ENCODE measurements around the gene PTK6. TPM values are rescaled to one million over a fixed set of nuclear protein-coding genes. Genes with fewer than 3 reads are reported as not detected.
A peak's percentile ranks its signal among the peaks of the same experiment; 100 is the strongest.
"Not testable (repeated sequence)": the region's sequence is repeated elsewhere in the genome, so short reads cannot be mapped to it uniquely, and the experiment has no call there.

Gene PTK6
- total RNA-seq, 8 experiments from 2014 or later: 0.10 to 1.6 (median 0.83) TPM

GRCh38 chr20:63574156-63574828, 37.1 kb upstream of the PTK6 start, which contains the start of gene HELZ2:
TSS of gene HELZ2 (minus strand) at chr20:63574239. CDS start at chr20:63572385, 1,854 bp downstream.
- in situ Hi-C loops (cut with MboI; ENCODE audit: low pct_unique_long_range_greater_than_20kb in 2 of 9, low sequenced_read_pairs in 9 of 9, unreplicated experiment in 9 of 9): no loop called here
- peak; percentile 76 to 90 (median 82) for ATAC-seq (replicated peaks in 6 of 8)
- Histone ChIP-seq H3K4me3 (peak within 1 kb of the TSS; percentile 30 to 68 (median 54)), H3K4me1 (replicated peaks in 1 of 2) (peaks cover 6 to 16% of the 10 kb centered on the region in 2 donors), H3K27ac (no peak within 1 kb of the TSS)
- WGBS, 10 experiments: 14 to 70% (median 67%) methylated on average over 2 of the region's 40 CpGs; no CpG with 5 or more reads in 7 of the 10 experiments

- WGBS, 10 experiments: 0% methylated on average over 2 to 3 of the region's 24 CpGs; no CpG with 5 or more reads in 8 of the 10 experiments
Measured at GRCh38 chr20:63573647-63574131, 36.5 kb upstream of the PTK6 start.

GRCh38 chr20:63572788-63573646, 35.8 kb upstream of the PTK6 start:
- Histone ChIP-seq H3K27ac (no peak overlapping the region), H3K4me1 (replicated peaks in 1 of 2) (peaks cover 0 to 9% of the 10 kb centered on the region in 2 donors), H3K4me3 (peak overlapping the region; percentile 30 to 68 (median 54))
- 93 to 100% (median 100%) methylated on average over 1 to 5 of the region's 34 CpGs; no CpG with 5 or more reads in 7 of the 10 experiments for WGBS, 10 experiments
- in situ Hi-C loops (cut with MboI; ENCODE audit: low pct_unique_long_range_greater_than_20kb in 2 of 9, low sequenced_read_pairs in 9 of 9, unreplicated experiment in 9 of 9): no loop called here
- ATAC-seq (replicated peaks in 6 of 8): peak in 5 of 8 experiments; percentile 1 to 6 (median 2)

More at GRCh38 chr20:63573647-63574131, 36.5 kb upstream of the PTK6 start:
- in situ Hi-C loops (cut with MboI; ENCODE audit: low pct_unique_long_range_greater_than_20kb in 2 of 9, low sequenced_read_pairs in 9 of 9, unreplicated experiment in 9 of 9): no loop called here
- H3K27ac ChIP-seq: no peak overlapping the region
- ATAC-seq (replicated peaks in 6 of 8): peak; percentile 15 to 65 (median 60)
- H3K4me1 ChIP-seq (replicated peaks in 1 of 2): peaks cover 0 to 10% of the 10 kb centered on the region in 2 donors
- peak overlapping the region; percentile 30 to 68 (median 54) for H3K4me3 ChIP-seq

GRCh38 chr20:63572071-63572787, 35.1 kb upstream of the PTK6 start:
- ATAC-seq (replicated peaks in 6 of 8): no peak
- Histone ChIP-seq H3K4me3 (no peak overlapping the region), H3K4me1 (replicated peaks in 1 of 2) (peaks cover 0 to 9% of the 10 kb centered on the region in 2 donors), H3K27ac (no peak overlapping the region)
- in situ Hi-C loops (cut with MboI; ENCODE audit: low pct_unique_long_range_greater_than_20kb in 2 of 9, low sequenced_read_pairs in 9 of 9, unreplicated experiment in 9 of 9): no loop called here
- WGBS, 10 experiments: 83 to 92% (median 91%) methylated on average over 5 to 9 of the region's 48 CpGs; no CpG with 5 or more reads in 7 of the 10 experiments

GRCh38 chr20:63571087-63571478, 33.9 kb upstream of the PTK6 start:
- H3K27ac ChIP-seq; in situ Hi-C loops (cut with MboI; ENCODE audit: low pct_unique_long_range_greater_than_20kb in 2 of 9, low sequenced_read_pairs in 9 of 9, unreplicated experiment in 9 of 9); H3K4me3 ChIP-seq; H3K4me1 ChIP-seq (replicated peaks in 1 of 2); ATAC-seq (replicated peaks in 6 of 8): not testable (repeated sequence)
- WGBS, 10 experiments: no CpG with 5 or more reads among the region's 11 CpGs

GRCh38 chr20:63570281-63571086, 33.3 kb upstream of the PTK6 start:
- 58 to 97% (median 80%) methylated on average over 2 to 6 of the region's 28 CpGs; no CpG with 5 or more reads in 7 of the 10 experiments for WGBS, 10 experiments
- in situ Hi-C loops (cut with MboI; ENCODE audit: low pct_unique_long_range_greater_than_20kb in 2 of 9, low sequenced_read_pairs in 9 of 9, unreplicated experiment in 9 of 9): no loop called here

GRCh38 chr20:63568986-63569949, 32.1 kb upstream of the PTK6 start:
- WGBS, 10 experiments: 83 to 90% (median 88%) methylated on average over 1 to 14 of the region's 46 CpGs; no CpG with 5 or more reads in 7 of the 10 experiments
- peaks cover 0 to 7% of the 10 kb centered on the region in 2 donors for H3K4me1 ChIP-seq (replicated peaks in 1 of 2)
- no peak for ATAC-seq (replicated peaks in 6 of 8)
- no peak overlapping the region for H3K4me3 ChIP-seq
- in situ Hi-C loops (cut with MboI; ENCODE audit: low pct_unique_long_range_greater_than_20kb in 2 of 9, low sequenced_read_pairs in 9 of 9, unreplicated experiment in 9 of 9): no loop called here
- no peak overlapping the region for H3K27ac ChIP-seq

More at GRCh38 chr20:63570281-63571086, 33.3 kb upstream of the PTK6 start:
- no peak overlapping the region for H3K27ac ChIP-seq
- no peak for ATAC-seq (replicated peaks in 6 of 8)
- no peak overlapping the region for H3K4me3 ChIP-seq
- peaks cover 0 to 9% of the 10 kb centered on the region in 2 donors for H3K4me1 ChIP-seq (replicated peaks in 1 of 2)

- 80 to 100% (median 93%) methylated on average over 1 to 3 of the region's 43 CpGs; no CpG with 5 or more reads in 4 of the 10 experiments for WGBS, 10 experiments
- H3K4me1 ChIP-seq (replicated peaks in 1 of 2): peaks cover 0 to 5% of the 10 kb centered on the region in 2 donors
- no peak for ATAC-seq (replicated peaks in 6 of 8)
- no peak overlapping the region for H3K27ac ChIP-seq
- no peak overlapping the region for H3K4me3 ChIP-seq
- in situ Hi-C loops (cut with MboI; ENCODE audit: low pct_unique_long_range_greater_than_20kb in 2 of 9, low sequenced_read_pairs in 9 of 9, unreplicated experiment in 9 of 9): no loop called here
Measured at GRCh38 chr20:63568170-63568981, 31.2 kb upstream of the PTK6 start.

GRCh38 chr20:63567386-63568169, 30.4 kb upstream of the PTK6 start:
- ATAC-seq (replicated peaks in 6 of 8): peak in 2 of 8 experiments; percentile 1 to 10
- in situ Hi-C loops (cut with MboI; ENCODE audit: low pct_unique_long_range_greater_than_20kb in 2 of 9, low sequenced_read_pairs in 9 of 9, unreplicated experiment in 9 of 9): no loop called here

GRCh38 chr20:63567136-63567385, 29.9 kb upstream of the PTK6 start:
- H3K4me1 ChIP-seq (replicated peaks in 1 of 2): no peaks in the 10 kb centered on the region

More at GRCh38 chr20:63567386-63568169, 30.4 kb upstream of the PTK6 start:
- no peak overlapping the region for H3K27ac ChIP-seq
- H3K4me3 ChIP-seq: no peak overlapping the region
- H3K4me1 ChIP-seq (replicated peaks in 1 of 2): no peaks in the 10 kb centered on the region
- 33 to 100% (median 80%) methylated on average over 1 to 4 of the region's 37 CpGs; no CpG with 5 or more reads in 5 of the 10 experiments for WGBS, 10 experiments

More at GRCh38 chr20:63567136-63567385, 29.9 kb upstream of the PTK6 start:
- no peak overlapping the region for H3K27ac ChIP-seq
- WGBS, 10 experiments: no CpG with 5 or more reads among the region's 22 CpGs
- ATAC-seq (replicated peaks in 6 of 8): peak in 1 of 8 experiments; percentile 8
- no peak overlapping the region for H3K4me3 ChIP-seq
- in situ Hi-C loops (cut with MboI; ENCODE audit: low pct_unique_long_range_greater_than_20kb in 2 of 9, low sequenced_read_pairs in 9 of 9, unreplicated experiment in 9 of 9): no loop called here
